D721Med (cell line): ENCODE results near the gene DNAJC12.
A peak's percentile ranks its signal among the peaks of the same experiment; 100 is the strongest.
"Not testable (repeated sequence)": the region's sequence is repeated elsewhere in the genome, so short reads cannot be mapped to it uniquely, and the experiment has no call there.

Experiments
- DNase-seq: peaks from one replicate; pipeline ENCODE4 v3.0.0; 2011; ENCODE audit warnings: low spot score; ENCODE audit not compliant: insufficient read length
- FAIRE-seq: peaks from 2 replicates; lab custom pipeline; 2011; peaks lifted over from hg19 to GRCh38; lab: Jason Lieb, UNC
- TF ChIP-seq, protein P1 (sequence below): IDR thresholded peaks from 2 replicates; pipeline ENCODE4 v1.5.1; 2012; ENCODE audit warnings: mild to moderate bottlenecking, control low read depth; ENCODE audit not compliant: insufficient read depth; ENCODE audit errors: missing control alignments

Gene DNAJC12

DNA sequence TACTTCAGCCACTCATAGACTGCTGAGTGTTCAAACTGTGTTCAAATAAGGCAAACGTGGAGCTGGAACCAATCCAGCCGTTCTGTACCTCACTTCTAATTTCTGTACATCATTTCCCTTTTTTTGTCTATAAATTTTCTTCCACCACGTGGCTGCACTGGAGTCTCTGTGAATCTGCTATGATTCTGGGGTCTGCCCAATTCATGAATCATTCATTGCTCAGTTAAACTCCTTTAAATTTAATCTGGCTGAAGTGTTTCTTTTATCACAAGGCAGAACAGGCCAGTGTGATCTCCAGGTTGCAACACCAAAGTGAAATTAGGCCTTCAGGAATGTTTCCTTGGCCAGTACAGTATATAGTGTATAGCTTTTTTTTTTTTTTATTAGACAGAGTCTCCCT lies 53.5 kb downstream of the DNAJC12 start:
- TF ChIP-seq, protein P1, sequence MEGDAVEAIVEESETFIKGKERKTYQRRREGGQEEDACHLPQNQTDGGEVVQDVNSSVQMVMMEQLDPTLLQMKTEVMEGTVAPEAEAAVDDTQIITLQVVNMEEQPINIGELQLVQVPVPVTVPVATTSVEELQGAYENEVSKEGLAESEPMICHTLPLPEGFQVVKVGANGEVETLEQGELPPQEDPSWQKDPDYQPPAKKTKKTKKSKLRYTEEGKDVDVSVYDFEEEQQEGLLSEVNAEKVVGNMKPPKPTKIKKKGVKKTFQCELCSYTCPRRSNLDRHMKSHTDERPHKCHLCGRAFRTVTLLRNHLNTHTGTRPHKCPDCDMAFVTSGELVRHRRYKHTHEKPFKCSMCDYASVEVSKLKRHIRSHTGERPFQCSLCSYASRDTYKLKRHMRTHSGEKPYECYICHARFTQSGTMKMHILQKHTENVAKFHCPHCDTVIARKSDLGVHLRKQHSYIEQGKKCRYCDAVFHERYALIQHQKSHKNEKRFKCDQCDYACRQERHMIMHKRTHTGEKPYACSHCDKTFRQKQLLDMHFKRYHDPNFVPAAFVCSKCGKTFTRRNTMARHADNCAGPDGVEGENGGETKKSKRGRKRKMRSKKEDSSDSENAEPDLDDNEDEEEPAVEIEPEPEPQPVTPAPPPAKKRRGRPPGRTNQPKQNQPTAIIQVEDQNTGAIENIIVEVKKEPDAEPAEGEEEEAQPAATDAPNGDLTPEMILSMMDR, result no peak
- FAIRE-seq (no peak), DNase-seq (no peak)

DNA sequence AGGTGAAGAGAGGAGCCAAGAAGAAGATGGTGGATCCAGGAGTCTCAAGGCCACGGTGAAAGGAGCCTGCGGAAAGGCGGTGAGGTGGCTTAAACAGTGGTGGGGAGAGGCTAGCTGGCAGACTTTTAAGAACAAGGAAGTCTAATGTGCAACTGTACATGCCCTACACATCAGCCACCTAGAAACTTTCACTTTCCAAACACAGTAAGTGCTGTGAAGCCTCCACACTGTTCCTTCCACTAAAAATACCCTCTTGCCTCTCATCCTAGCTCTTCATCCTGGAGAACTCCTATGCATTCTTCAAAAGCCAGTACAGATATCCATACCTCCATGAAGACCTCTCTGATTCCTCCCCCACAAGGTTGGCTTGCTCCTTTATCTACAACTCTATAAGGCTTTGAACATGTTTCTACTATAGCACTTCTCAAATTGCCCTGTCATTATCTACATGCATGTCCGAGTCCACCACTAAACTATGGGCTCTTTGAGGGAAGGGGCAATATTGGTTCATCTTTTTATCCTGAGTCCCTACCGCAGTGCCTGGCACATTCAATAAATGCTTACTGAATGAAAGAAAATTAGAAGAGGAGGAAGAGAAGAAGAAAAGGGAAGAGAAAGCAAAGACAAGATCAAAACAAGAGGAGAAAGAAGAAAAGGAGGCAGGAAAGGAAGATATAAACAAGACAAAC lies 54.2 kb downstream of the DNAJC12 start:
- DNase-seq (no peak), FAIRE-seq (no peak)
- TF ChIP-seq, protein P1, result no peak

DNA sequence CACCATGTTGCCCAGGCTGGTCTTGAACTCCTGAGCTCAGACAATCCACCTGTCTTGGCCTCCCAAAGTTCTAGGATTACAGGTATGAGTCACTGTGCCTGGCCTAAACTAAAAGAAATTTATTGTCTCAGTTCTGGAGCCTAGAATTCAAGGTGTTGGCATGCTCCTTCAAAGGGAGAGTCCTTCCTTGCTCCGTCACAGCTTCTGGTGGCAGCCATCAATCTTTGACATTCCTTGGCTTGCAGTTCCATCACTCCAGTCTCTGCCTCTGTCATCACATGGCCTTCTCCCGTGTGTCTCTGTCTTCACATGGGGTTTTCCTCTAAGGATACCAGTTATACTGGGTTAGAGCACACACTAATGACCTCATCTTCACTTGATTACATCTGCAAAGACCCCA lies 55.5 kb downstream of the DNAJC12 start:
- DNase-seq, result no peak

GRCh38 chr10:67780759-67781538 lies 57.0 kb downstream of the DNAJC12 start:
- FAIRE-seq, result no peak
- no peak for DNase-seq
- TF ChIP-seq, protein P1, result no peak

More for the DNA sequence above, 55.5 kb downstream of the DNAJC12 start:
- TF ChIP-seq, protein P1, result no peak
- no peak for FAIRE-seq

DNA sequence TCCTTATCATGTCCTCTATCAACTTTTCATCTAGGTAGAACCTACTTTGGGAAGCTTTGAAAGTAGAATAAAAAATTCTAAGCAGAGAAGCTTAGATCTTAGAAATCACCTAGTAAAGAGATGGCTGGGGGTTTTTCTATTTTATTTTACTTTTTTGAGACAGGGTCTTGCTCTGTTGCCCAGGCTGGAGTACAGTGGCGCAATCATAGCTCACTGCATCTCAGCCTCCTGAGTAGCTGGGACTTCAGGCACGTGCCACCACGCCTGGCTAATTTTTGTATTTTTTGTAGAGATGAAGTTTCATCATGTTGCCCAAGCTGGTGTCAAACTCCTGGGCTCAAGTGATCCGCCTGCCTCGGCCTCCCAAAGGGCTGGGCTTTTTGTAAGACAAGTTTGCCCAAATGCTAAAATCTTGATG lies 57.8 kb downstream of the DNAJC12 start:
- not testable (repeated sequence) for FAIRE-seq, DNase-seq

- FAIRE-seq, result peak; percentile 56
- no peak for DNase-seq
- TF ChIP-seq, protein P1, result peak; percentile 85
Measured at GRCh38 chr10:67779465-67780203, 58.4 kb downstream of the DNAJC12 start.

DNA sequence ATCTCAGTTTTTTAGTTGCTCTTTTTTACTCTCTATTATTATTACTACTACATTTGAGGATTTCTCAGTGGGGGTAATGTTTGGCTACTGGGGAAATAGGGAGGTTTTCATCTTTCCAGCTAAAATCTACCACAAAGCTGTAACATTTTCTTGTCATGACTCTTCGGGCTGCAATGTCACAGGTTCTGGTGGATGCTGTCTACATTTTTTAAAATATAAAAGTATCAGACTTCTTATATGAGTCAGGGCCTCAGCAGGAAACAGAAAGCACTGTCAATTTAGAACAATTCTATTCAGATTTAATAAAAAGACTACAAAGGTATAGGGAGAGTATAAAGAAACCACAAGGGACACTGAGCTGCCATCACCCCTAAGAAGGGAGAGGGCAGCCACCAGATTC lies 61.6 kb downstream of the DNAJC12 start:
- TF ChIP-seq, protein P1, result no peak
- FAIRE-seq, result no peak
- DNase-seq, result no peak
